Stimulated activated CD8-positive, alpha-beta memory T cell treated with anti-CD3 and anti-CD28 coated beads, Interleukin-4, amount 100 ng/mL, for 48 hours (primary cell): ENCODE measurements around the gene PJA1.

Experiments
- DNase-seq: peaks from one replicate; pipeline ENCODE4 v3.0.0-alpha.2; 2020

PJA1 gene

DNA sequence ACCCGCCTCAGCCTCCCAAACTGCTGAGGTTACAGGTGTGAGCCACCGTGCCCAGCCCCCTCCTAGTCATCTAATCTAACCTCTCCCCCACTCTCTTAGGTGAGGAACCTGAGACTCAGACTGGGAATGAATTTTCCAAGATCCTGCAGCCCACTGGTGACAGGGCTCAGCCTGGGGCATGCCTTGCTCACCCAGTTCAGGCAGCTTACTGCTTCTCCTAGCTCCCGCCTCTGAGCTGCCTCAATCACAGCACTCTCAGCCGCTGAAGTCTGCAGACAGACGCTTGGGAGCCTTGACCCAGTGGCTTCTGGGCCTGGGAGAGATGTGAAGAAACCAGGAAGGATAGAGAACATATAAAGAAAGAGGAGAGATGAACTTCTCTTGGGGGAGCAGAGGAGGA is 24.4 kb downstream of the PJA1 start:
- DNase-seq = no peak

DNA sequence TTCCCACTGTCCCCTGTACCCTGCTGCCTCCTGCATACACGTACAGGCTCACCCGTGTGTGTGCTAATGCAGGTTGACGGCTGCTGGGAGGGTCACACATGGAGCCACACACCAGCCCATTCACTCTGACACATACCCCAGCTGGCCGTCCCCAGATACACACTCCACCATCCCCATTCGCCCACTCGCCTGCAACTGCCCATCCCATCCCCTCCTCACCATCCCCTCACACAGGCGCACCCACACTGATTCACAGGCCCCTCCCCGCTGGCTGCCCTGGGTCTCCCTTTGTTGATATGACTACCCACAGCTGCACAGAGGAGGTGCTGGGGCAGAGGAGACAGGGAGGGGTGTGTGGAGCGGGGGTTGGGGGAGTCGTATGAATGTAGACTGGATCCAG is 25.7 kb downstream of the PJA1 start:
- DNase-seq = no peak

DNA sequence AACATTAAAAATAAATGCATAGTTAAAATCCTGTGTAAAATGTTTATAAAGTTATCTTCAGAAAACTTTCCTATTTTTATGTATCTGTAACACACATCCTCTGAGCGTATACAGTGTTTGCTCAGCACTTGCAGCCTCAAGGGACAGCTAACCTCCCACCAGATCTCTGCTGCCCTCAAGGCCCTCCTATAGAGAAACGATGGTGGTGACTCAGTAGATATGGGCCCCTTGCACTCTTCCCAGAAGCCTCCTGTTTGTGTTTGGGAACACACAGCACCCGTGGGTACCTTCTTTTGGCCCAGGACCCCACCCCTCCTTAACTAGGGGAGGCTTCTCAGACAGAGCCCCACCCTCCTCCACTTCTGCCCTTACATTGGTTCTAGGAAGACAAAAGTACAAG is 26.7 kb downstream of the PJA1 start:
- no peak for DNase-seq

DNA sequence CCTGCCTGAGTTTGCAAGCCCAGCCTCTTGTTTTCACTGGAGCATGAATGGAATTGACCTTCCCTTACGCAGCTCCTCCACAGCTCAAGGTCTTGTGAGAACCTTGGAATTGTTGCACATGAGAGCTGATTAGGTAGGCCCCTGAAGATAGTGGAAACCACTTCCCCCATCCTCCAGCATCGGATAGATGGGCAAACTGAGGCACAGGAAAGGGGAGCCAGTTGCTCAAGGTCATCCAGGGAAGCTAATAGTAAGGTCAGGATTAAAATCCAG is 27.2 kb downstream of the PJA1 start:
- DNase-seq = no peak

DNA sequence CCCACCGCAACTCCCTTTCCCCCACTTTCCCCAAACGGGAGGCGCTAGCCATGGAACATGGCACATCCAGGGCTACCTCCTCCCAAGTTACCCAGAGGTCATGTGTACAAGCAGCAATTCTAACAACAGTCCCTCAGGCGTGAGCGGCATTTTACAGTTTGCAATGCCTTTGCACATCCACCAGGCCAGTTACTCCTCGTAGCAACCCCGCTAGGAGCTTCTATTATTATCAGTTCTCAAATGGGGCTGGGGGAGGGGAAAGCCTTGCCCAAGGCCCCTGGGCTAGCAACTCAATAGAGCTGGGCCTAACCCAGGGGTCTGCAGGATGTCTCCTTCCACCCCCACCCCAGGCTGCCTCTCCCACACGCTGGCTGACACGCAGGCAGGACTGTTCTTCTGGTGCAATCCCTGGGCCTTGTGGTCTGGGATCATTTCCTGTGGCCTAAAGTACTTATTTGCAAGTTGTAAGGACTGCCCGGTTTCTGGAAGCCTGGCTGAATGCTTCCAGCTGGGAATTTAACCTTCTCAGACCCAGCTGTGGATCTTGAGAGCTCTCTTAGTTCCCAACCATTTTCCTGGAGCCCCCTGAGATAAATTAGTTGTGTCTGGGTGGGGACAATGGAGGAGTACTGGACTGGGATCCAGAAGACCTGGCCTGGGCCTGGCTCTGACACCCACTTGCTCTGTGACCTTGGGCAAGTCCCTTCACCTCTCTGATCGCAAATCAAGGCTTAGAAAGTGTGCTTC is 27.7 kb downstream of the PJA1 start:
- DNase-seq = no peak

DNA sequence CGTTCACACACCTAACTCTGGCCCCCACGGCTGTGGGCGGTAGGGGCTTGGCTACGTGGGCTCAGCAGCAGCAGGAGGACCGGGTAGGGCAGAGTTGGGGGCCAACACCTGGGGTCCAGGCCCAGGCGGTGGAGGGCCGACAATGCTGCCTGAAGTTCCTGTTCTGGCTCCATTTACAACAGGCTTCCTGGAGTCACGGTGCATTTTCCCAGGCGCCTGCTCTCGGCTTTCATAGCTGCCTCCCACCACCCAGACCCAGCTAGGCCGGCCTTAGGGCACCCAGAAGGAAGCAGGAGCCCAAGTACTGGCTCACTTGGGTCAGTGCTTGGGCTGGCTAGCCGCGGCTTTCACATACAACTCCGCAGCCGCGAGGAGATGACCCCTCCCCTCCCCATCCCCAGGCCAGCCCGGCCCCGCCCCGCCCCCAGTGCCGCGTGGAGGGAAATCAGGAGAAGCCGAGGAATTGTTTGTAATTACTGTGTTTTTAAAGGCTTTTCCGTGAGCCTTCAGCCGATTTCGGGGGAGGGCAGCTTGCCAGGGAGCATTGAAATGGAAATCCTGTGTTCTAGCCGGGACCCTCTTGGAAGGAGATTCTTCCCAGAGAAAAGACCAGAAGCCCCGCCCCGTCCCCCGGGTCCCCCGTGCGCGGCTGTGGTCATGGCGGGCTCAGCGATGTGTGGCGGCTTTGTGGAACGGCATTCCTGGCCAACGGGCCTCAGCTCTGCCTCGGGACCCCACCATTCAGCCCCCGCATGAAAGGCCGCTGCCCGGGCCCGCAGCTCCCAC is 28.5 kb downstream of the PJA1 start:
- no peak for DNase-seq

DNA sequence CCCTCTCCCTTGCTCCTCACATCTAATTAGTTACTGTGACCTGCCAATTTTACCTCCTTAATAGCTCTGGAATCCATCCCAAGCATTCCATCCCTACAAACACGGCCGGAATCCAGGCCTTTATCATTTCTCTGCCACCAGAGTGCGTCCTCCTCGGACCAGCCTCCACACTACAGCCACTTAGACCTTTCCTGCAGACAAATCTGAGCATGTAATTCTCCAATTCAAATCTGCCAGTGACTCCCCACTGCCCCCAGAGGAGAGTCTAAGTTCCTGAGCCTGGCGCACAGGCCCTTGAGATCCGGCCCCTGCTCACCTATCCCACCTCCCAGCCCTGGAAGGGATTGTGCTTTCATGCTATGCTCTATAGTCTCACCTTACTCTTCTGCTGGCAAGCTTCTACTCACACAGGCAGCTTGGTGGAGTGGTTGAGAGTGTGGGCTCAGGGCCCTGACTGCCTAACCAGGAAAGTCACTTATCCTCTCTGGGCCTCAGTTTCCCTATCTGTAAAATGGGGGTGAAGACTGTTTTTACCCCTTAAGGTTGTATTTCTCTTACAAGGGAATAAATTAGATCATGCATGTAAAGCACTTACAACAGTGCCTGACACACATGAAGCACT is 31.2 kb downstream of the PJA1 start:
- DNase-seq = no peak

DNA sequence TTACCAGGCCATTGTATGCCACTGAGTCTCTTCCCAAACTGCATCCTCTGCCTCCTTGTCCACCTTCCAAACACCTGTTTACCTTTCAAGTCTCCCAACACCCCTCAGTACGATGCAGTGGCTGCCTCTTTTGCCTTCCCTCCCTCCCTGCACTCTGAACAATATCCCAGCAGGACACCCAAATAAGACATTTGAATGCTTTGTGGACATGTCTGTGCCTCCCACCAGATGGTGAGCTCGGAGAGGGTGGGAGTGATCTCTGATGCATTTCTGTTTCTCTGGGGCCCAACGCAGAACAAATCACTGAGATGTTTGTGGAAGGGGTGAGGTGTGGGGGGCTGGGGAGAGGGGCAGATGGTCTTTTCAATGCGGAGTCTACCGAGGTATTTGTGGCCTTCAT is 33.4 kb downstream of the PJA1 start:
- no peak for DNase-seq

DNA sequence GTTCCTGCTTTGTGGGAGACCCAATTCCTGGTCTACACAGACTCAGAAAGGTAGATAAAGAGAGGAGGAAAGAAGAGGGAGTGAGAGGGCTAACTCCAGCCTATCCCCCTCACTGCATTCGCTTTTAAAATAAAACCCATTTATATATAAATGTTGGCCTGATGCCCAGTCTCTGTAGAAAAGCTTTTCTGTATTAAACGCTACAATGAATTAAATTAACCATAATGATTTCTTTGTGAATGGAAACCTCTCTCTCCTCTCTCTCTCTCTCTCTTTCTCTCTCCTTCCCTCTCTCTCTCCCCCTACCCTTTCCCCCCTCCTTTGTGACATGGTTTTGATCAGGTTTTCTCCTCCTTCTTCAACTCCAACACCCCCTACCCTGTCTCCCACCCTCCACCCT is 34.8 kb downstream of the PJA1 start:
- DNase-seq = no peak

DNA sequence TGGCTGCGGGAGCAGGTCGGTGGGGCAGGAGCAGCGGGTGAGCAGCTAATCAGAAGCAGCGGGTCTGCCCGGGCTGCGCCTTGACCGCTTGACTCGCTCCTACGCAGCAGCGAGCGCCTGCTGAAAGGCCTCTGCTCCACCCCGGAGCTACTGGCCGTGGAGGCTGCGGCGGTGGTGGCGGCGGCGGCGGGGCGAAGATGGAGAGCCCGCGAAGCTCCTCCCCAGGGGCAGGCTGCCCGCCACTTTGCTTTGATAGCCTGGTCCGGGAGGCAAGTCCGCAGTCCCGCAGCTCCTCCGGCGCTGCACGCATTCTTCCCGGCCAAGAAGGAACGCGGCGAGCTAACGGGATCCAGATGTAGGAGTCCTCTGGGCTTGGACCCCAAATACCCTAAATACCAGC is 36.7 kb downstream of the PJA1 start:
- no peak for DNase-seq

DNA sequence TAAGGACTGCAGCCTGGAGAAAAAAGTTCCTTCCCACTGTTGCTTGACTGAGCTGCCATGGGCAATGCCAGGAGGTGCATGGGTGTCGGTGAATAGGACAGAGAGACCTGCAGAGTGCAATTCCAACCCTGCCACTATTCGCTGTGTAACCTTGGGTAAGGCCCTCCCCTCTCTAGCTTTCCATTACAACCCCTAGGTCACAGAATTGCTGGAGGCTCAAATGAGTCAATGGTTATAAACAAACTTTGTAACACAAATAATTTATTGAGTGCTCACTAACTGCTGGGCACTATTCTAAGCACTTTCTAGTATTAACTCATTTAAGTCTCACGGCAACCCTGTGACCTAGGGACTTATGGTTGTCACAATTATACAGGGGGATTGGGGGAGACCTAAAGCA is 37.8 kb downstream of the PJA1 start:
- DNase-seq = no peak

DNA sequence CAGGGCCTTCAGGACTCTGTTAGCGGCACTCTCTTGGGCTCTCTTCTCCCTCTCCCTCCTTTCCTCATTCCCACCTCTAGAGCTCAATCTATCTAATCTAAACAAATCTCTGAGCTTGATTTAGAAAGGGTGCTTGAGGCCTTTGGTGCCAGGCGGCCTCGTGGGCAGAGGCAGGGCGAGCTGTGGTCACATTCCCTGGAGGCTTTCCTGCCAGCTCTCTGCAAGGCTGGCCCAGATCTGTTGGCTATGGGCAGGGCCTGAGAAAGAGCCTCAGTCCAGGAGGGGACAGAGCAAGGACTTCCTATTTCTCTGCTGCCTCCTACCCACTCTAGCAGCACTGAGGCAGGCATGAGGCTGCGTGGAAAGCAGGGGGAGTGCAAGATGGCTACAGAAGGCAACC is 38.6 kb downstream of the PJA1 start:
- no peak for DNase-seq

DNA sequence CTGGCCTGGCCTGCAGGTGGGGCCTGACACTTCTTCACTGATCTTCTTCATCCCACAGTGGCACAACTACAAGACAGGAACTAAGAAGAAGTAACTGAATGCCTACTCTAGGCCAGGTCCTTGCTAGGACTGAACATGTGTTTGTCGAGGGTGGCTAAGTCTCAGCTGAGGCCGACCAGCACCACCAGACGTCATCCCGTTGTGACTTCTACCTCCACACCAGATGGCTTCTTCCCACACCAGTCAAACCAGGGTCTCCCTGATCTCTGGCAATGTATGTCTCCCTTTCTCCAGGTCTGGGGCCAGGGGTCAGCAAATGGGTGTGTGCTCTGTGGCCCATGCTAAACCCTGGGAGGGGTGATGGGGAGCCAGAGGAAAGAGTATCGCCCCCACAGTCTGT is 40.2 kb downstream of the PJA1 start:
- DNase-seq = no peak

DNA sequence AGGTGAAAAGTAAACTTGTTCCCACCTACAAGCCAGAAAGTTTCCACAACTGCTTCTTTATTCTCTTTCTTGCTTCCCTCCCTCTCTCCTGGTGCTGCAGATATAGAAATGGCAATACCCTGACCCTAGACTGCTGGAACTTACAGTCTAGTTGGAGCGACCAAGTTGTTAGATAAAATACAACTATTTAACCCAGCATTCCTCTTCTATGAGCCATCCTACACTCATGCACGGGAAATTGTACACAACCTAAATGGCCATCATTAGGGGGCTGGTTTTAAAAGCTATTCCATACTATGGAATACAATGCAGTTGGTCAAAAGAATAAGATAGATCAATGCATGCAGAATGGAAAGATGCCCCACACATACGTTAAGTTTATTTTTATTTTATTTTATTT is 41.1 kb downstream of the PJA1 start:
- DNase-seq = no peak

DNA sequence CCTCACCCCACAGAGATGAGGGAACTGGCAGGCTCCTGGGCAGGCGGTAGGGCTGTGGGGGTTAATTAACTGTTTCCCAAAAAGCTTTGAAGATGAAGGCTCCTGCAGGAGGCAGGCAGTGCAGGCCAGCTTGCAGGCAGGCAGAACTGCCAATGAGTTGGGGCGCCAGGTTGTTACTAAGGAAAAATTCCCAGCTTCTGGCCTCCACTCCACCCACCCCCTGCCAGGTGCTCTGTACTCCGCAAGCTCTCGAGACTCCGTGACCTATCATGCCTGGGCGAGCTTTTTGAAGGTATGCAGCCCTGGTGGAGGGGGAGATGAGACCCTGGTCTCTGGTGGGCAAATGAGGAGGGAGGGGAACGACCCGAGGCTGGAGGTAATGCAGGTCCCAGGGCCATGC is 41.8 kb downstream of the PJA1 start:
- DNase-seq = no peak

DNA sequence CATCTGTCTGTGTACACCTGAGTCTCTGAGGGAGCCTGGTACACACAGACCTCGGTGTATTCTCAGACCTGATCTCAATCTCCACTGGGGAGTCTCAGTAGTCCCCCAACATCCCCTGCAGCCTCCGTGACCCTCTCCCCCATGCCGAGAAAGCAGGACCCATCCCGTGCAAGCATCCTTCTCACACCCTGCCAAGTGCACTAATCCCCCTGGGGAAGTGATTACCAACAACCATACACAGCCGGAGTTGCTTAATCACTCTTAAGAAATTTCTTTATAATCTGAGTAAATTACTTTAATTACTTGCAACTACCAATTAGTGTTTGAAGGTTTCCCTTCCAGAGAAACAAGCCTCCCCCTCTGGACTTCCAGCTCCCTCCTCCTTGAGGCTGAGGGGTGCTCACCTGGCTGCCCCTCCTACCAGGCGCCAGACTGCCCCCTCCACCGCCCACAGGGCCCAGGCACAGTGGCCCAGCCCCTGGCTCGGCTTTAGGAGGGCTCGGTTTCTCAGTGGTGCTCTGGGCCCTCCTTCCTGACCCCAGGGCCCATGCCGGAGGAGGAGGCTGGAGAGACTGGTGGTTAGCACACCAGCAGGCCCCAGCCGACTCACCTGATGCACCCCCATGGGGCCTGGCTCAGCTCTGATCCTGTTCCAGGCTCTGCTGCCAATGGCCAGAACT is 43.8 kb downstream of the PJA1 start:
- DNase-seq = no peak

DNA sequence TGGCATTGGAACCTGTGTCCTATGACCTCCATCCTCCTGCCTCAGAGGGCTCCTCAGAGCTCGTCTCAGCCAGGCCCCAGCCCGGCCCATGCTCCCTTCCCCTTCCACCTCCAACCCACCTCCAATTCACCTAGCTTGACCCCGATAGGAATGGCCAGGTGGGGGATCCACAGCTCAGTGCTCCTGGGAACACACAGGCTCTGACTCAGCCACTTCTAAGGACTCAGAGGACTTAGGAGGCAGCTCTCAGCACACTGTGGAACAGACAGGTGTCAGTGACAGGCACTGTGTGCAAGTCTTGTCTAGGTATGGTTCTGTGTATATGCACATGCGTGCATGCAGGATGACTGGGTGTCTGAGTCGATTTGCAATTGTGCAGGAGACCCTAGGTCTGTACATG is 44.8 kb downstream of the PJA1 start:
- DNase-seq = no peak

DNA sequence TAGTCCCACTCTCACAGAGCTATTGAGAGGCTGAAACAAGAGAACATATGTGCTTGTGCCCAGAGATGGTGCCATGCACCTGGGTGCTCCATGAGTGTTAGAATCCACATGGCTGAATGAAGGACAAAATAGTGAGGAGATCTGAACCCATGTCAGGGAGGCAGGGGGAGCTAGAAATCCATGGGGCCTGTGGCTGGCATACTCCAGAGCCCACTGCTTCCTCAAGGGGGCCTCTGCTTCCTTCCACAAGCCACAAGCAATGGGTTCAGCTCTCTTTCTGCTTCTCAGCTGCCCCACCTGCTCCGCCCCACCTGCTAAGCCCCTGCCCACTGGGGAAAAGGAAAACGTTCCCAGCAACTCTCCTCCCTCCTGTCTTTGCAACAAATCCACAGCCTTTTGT is 46.1 kb downstream of the PJA1 start:
- DNase-seq = no peak

DNA sequence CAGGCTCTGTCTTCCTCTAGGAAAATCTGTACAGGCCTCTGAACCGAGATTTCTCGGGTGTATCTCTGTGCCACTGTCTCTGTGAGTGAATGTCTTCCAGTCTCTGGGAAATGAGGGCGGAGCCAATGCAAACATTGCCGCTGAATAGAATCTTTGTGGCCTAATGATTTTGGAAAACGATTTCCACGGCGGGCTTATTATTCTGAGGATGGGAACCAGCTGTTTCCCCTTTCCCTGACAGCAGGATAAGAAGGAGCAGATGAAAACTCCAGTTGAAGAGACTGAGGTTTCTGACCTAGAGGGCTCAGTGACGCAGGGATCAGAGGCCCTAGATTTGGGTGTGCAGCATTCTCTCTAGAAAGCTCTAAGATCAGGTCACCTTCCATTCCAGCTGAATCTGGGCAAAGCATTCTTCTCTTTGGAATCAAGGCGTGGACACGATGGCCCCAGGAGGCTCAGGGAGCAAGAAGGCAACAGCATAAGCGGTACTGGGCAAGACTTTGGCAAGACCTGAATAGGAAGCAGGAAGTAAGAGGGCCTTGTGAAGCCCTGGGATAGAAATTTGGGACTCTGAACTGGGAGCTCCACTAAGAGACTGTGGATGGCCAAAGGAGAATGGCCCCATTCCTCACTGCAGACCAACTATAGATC is 47.3 kb downstream of the PJA1 start:
- no peak for DNase-seq

DNA sequence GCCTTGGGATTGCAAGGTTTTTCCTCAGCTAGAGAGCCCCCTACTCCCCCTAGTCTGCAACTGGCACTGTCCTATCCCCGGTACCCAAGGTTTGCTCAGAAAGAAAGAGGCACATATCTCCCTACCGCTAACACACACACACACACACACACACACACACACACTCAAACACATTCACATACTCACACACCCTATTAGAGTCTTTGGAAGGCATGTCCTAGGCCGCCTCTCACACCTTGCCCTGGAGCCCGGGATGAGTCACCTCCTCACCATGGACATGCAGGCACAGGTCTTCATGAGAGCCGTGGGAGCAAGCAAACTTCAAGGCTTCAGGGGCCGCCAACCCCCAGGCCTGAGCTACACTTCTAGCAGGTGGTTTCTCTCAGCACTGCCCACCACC is 49.2 kb downstream of the PJA1 start:
- no peak for DNase-seq

DNA sequence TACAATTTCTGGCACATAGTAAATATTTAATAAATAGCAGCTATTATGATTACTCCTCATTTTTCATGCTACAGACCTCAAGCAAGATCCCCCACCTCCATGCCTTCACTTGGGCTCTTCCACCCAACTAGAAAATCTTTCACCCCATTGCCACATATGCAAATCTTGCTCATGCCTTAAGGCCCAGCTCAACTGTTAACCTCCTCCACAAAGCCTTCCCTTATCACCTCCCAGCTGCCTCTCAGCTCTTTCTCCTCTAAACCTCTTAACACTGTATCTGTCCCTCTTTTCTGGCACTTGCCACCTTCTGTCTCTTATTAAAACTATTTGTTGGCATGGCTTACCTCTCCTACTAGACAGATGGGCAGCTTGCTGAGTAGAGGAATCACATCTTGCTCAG is 51.5 kb downstream of the PJA1 start:
- DNase-seq = no peak
